ENCODE data around the gene MID1.

The MID1 gene

DNA sequence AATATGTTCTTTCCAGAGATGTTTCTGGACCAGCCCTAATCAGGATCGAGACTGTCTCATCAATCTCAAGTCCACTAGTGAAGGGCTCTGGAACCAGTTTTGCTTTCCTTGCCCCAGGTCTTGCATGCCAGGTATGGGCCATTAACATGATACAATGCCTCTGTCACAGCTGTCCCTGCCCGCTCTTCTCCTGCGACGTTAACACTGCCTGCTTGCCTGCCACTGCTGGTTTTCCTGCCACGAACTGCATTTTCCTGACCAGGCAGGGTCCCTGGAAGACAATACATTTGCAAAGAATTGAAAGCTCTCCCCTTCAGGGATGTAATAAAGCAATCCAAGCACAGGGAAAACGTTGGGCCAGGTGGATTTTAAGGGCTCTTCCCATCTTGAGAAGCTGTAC lies 200.3 kb downstream of the MID1 start:
- no peak for DNase-seq

DNA sequence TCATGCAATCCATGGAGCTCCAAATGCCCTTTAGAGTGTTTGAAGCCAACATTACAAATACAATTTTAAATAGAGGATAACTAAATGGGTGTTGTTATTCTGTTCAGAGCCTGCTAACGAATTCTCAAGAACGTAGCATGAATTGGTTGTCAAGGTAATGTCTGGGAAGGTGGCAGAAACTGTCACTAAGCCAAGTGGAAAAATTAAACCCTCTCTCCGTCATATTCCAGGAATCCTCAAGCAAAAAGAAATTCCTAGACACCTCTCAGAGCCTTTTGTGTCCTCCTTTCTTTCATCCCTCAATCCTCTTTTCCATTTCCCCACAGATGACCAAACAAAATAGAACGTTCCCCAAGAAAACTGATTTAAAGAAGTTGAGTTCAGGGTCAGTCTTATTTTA lies 204.0 kb downstream of the MID1 start:
- no peak for DNase-seq

DNA sequence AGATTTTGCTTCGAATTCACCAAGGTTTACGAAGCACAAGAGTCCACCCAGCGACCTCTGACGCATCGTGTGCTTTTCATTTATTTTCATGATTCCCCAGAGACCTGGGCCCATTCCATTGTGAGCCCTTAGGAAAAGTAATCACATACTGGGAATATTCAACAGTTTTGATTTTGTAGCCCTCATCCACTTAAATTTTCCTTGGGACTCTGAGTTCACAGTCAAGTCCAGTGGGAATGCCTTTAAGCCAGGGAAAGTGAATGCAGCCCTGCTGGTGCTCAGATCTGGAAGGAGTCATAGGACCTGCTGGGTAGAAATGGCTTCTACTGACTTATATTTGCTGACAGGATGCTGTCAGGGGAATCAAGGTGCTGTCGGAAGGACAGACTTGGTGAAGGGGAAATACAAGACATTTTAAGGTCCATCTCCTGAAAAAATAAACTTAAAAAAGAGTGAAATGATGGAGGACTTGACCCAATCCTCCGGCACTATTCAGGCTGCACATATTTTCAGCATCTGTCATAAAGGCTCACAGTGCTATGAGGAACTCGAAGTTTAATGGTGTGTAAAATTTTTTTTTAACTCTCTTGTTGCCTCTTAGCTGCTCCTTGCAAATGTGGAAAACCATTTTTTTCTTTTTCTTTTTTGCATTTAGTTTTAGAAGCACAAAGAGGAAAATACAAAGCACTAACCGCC lies 204.9 kb downstream of the MID1 start:
- no peak for DNase-seq

DNA sequence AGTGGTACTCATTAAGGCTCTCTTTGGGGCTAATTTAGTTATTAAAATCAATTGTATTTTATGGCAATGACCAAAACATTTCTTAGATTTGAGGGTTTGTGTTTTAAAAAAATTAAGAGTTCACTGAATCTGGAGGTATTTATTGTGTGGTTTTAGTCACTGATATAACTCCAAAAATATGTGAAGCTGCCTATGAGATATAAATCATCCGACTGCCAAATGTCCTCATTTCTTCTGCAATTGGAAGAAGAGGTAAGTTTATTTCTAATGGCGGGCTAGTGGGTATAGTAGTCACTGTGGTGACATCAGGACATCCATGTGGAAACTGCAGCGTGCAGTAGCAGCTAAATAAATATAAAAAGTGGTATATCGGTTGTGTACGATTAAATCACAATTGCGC lies 205.5 kb downstream of the MID1 start:
- DNase-seq: no peak

DNA sequence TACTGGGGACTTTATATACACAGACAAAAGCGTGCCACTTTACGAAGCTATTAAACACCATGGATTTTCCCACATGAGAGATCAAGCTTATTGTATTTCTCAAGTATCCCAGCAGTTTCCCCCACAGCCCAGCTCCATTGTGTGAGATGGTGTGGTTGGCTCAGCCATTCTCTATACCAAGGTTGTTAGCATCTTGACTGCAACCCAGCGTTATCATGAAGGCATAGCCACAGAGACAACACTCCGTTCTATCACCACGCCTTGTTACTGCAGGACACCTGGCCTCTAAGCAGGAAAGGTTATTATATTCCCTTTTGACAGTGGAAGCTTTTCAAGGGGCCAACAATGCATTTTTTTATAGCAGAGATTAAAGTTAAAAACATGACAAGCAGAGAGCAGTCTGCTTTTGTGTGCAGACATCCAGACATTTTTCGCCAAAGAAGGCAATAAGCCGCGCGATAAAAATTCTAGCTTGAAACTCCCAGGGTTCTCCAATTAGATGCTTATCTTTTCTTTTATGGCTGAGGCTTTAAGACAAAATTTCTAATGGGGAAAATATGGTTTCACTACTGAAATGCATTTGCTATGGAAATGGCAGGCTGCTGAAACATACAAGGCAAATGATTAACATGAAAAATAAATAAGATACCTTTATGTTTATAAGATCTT lies 206.1 kb downstream of the MID1 start:
- no peak for DNase-seq

DNA sequence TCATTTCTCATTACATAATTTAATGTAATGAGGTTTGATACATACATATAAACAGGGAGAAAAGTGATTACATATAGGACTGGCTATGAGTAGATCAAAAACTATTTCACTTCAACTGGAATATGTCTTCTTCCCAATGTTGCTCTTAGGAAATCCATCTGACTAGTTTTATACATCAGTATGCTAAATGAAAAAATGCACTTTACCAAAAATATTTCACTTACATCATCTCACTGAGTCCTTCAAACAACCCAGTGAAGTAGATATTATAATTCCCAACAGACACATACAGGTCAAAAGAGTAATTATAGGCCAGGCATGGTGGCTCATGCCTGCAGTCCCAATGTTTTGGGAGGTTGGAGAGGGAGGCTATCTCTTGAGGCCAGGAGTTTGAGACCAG lies 215.9 kb downstream of the MID1 start:
- DNase-seq: no peak

DNA sequence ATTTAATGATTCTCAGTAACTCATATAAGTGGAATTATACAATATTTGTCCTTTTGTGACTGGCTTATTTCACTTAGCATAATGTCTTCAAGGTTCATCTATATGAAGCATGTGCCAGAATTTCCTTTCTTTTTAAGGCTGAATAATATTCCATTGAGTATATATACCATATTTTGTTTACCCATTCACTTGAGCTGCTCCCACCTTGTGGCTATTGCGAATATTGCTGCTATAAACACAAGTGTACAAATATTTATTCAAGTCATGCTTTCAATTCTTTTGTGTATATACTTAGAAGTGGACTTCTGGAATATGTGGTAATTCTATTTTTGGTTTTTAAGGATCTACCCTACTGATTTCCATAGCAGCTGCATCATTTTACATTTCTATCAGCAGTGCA lies 219.1 kb downstream of the MID1 start:
- no peak for DNase-seq

DNA sequence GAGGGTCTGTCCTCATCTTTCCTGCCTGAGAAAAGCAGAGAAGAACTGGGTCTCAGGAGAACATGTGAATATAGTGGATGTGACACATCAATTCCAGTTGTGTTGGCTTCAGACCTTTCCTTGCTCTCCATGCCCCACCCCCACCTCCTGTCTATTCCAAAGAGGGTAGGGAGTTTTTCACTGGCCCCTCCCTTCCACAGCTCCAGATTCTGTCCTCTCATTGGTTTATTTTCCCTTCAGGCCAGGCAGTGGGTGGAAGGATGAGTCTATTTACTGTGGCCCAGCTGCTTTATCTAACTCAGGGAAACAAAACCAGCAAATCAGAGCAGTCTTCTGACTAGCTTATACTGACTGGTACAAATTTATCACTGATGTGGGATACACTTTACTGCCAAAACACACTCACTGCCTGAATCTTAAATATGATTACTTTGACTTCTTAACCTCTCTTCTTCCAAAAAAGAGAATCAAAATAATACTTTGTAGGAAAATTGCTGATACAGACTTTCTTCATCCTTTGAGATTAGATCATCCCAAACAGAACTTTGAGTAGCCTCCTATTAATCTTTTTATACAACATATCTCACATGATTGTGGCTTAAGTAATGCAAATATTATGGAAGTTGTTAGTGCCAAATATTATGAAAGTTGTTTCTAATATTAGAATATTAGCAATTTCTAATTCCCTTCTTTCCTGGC lies 221.2 kb downstream of the MID1 start:
- no peak for DNase-seq

DNA sequence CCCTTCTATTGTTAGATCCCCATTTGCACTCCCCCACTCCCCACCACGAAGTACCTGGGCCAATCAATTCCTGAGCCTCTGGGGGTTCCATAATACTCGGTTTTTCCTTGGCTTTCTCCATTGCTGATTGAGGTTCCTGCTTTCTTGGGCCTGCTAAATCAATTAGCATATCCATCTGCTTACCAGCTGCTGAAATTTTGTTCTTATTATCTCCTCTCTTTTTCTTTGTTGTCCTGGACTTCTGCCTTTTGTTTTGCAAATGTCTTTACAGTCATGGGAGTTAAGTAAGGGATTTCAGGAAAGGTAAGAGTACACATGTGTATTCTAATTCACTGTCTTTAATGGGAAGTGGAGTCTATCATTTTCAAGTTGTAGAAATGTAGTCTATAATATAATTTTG lies 222.2 kb downstream of the MID1 start:
- DNase-seq: no peak

DNA sequence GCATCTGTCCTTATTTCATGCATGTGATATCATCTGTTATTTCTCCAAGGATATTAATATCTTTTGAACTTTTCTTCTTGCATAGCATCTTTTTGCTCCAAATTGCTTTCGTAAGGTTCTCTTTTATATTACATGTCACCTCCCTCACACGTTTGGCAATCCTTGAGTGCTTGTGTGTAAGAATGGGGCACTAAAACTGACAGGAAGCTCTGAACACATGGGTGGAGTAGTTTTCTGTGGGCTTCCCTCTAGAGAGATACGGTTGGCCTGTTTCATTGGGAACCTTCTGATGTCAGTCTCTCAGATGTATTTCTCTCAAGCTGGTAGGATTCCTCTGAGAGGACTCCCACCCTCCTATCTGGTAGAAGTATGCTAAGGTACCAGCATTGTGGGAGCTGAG lies 223.0 kb downstream of the MID1 start:
- DNase-seq: no peak

DNA sequence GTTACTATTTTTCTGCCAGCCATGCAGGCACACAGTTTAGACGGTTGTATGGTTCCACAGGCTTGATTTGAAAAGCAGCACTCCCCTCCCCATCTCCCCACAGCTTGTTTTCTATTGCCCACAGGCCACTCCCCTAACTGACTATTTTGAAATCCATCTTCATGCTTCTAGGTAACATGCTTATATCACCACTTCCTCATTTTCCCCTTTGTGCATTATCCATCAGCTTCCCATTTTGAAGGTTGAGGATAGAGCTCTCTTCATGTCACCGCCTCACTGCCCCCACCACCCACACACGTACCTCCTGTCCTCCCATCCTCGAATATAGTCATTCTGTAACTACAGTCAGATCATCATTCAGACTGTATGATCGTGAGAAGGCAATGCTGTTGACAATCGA lies 224.7 kb downstream of the MID1 start:
- no peak for DNase-seq

Data from CD4-positive, alpha-beta T cell treated with Interferon gamma for 1 hour (primary cell).